ENCODE results near the gene DNTTIP2. TPM values are rescaled to one million over a fixed set of nuclear protein-coding genes. Genes with fewer than 3 reads are reported as not detected.

DNTTIP2 gene
- total RNA-seq, 2 donors from 2014 or later = 62.9 to 79.5 TPM

DNA sequence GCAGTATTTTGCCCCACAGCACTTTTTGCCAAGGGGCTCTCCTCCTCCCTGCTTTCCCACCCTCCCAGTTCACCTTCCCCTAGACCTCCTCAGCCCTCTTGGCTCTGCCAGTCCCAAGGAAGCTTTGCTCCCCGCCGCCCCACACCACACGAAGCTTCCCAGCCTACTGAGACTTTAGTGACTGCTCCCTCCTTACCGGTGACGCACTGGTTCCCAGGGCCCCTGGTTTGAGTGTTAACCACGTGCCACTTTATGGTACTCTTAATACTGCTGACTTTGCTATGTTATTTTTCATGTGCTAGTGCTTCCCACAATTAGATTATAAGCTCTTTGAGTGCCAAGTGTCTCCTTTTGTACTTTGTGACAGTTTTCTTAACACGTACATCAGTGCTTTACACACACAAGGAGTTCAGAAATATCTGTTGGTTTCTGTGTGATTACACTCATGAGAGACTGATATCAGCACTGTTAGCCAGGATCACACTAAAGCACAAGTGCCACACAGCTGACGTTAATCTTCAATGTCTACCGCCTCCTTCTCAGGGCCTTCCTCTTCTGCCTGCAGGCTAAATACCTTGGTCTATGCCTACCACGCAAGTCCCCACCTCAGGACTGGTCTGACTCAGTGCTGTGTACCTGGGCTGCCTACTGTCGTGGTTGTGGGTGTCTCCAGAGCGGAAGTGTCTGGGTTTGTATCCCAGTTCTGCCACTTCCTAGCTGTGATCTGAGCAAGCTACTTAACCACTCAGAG is 61.0 kb downstream of the DNTTIP2 start:
- no peaks in the 10 kb centered on the region for H3K27me3 Mint-ChIP-seq
- H3K27ac Mint-ChIP-seq = peak overlapping the region; percentile 52
- no peaks in the 10 kb centered on the region for H3K9me3 Mint-ChIP-seq
- H3K4me1 Mint-ChIP-seq = peaks cover 20% of the 10 kb centered on the region
- H3K36me3 Mint-ChIP-seq (ENCODE audit: low read depth) = no peaks in the 10 kb centered on the region
- ATAC-seq (replicated peaks) = peak; percentile 88
- peak overlapping the region; percentile 47 for H3K4me3 Mint-ChIP-seq

DNA sequence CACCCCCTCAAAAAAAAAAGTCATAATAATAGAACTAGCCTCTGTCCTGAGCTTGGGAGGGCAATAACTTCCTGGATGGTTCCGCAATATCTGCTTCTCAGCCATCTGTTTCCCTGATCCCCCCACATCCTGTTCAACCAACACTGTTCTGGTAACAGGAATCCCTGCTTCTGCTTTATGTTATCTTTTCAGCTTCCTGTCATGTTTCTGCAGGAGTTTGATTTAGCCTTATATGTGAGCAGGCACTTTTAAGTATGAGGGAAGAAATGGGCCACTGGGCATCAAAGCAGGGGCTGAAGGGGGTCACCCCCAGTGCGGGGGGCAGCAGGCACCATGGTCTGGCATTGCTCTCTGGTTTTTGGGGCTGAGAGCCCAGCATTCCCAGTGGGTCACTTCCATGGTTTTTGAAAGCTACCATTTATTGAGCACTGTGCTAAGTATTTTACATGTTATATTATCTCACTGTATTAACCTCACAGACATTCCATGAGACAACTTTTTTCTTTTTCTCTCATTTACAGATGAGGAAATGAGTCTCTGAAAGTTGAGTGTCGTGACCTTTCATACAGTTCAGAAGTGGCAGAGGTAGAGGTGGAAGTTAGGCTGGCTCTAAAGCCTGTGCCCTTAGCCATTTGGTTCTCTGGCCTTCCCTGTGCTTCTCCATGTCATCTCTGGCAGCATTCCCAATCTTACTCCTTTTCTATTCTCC is 61.9 kb downstream of the DNTTIP2 start:
- H3K4me1 Mint-ChIP-seq = peaks cover 20% of the 10 kb centered on the region
- H3K36me3 Mint-ChIP-seq (ENCODE audit: low read depth) = no peaks in the 10 kb centered on the region
- H3K4me3 Mint-ChIP-seq = peak overlapping the region; percentile 47
- H3K9me3 Mint-ChIP-seq = no peaks in the 10 kb centered on the region
- H3K27me3 Mint-ChIP-seq = no peaks in the 10 kb centered on the region
- ATAC-seq (replicated peaks) = no peak
- H3K27ac Mint-ChIP-seq = no peak overlapping the region

Other genes with a start within 250 kb of the DNTTIP2 start
- gene BCAR3, start 197.4 kb downstream of the DNTTIP2 start, total RNA-seq = 1 to 10 TPM; 1.3 to 1.9 TPM
- gene GCLM, start 30.2 kb upstream of the DNTTIP2 start, total RNA-seq = 10 to 100 TPM; 15.4 to 31.1 TPM
- not detected for gene ABCA4, start 241.9 kb upstream of the DNTTIP2 start, total RNA-seq